SHP77 treated with DMSO at 0.1 percent for 48 hours (cell line): ENCODE data around the gene IGSF3.
"Not testable (repeated sequence)": the region's sequence is repeated elsewhere in the genome, so short reads cannot be mapped to it uniquely, and the experiment has no call there.

Experiments
- DNase-seq: peaks from one replicate; lab custom pipeline; 2025; lab: John Stamatoyannopoulos, UW

The IGSF3 gene

DNA sequence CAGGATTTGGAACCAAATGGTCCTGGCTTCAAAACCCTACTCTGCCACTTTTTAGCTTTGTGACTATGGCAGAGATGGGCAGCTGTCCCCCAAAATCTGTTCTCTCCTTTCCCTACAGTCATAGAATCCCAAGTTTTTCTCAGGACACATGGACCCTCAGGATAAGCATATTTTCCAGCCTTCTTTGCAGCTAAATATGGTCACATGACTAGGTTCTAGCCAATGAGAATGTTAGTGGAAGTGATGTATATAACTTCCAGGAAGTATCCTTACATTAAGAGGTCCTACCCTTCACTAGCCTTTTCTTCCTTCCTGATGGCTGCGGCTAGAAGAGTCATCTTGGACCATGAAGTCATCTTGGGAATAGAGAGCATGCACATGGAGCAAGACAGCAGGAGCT lies 5.9 kb downstream of the IGSF3 start:
- DNase-seq, result no peak

DNA sequence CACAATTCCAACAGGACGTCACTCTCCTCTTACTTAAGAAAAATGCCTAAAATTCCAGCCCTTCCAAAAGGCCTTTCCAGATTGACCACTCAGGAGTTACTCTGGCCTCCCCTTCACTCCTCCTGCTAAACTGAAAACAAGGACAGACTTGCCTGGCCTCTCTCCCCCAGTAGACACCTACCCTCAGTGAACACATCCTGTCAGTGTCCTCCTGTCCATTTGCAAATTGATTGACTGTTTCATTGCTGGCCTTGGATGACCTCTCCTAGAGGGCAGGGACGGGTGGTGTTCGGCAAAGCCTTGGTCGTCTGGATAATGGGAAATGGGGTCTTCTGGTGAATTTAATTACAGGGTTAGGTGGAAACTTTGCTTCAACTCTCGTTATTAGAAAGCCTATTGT lies 8.9 kb downstream of the IGSF3 start:
- DNase-seq, result not testable (repeated sequence)

DNA sequence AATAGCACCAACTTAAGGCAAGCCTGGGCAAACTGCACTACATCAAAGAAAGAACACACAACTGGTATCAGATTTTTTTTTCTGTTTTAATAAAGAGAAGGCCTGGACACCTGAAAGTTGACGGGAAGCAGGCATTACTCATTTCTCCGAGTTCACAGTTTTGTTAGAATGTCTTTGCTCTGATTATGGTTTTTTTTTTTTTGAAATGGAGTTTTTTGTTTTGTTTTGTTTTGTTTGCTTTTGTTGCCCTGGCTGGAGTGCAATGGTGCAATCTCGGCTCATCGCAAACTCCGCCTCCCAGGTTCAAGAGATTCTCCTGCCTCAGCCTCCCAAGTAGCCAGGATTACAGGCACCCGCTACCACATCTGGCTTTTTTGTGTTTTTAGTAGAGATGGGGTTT lies 9.7 kb downstream of the IGSF3 start:
- not testable (repeated sequence) for DNase-seq

DNA sequence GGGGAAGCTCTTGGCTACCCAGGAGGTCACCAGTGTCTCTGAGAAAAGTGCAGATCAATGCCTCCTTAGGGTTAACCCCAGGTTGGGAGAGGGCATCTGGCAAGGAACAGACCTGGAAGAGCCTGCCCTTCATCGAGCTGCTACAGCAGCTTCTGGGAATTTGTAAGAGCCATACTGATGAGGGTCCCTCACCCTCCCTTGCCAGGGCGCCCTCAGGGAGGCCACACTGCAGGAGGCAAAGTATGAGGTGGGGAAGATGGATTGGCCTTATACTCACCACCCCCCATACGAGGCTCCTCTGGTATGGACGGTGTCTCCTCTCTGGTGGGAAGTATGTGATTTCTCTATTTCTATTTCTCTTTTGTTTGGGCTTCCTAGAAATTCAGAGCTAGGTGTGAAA lies 13.2 kb downstream of the IGSF3 start:
- no peak for DNase-seq

DNA sequence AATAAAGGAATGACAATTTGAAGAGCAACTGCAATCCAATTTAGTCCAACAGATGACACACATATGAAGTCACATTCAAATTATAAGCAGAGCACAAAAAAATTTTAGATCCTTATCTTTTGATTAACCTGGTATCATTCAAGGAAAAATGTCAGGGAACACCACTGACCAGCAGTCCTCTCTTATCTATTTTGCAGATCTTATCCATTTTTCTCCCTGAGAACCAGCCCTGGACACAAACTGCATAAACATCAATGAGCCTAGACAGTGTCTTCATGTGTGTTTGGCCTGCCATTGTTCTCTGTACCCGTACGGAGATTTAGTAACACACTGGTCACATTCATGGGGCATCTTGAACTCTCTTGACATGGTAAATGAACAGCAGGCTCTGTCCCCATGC lies 14.9 kb downstream of the IGSF3 start:
- DNase-seq, result not testable (repeated sequence)

DNA sequence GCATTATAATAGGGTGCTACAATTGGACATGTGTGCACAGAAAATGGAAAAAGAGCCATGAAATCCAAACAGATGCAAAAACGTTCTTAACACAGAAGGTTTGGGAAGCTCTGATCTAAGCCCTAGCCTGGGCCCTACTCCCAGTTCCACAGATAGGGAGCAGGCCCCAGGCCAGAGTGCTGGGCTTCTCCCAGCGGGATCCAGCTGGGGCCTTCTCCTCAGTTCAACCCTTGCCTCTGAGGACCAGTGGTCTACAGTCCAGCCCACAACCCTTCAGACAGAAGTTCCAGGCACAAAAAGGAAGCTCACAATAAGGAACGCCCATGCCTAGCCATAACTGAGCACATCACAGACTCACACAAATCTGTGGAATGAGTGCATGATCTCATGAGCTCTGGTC lies 16.8 kb downstream of the IGSF3 start:
- DNase-seq, result not testable (repeated sequence)

DNA sequence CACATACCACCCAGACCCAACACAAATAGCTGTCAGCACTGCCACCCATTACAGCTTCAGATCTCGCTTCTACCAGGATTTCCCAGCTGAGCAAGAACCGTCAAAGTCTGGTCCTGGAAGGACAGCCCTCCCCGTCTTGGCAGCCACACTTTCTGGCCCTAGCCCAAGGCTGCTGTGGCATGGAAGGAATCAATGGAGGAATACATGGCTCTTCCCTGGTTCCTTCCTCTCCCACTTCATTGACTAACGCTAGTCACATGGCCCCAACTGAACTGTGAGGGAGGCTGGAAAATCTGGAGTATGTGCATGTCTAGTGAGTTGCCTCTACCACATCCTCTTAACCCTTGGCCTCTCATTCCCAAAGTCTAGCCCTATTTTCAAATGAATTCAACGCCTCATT lies 18.5 kb downstream of the IGSF3 start:
- not testable (repeated sequence) for DNase-seq

DNA sequence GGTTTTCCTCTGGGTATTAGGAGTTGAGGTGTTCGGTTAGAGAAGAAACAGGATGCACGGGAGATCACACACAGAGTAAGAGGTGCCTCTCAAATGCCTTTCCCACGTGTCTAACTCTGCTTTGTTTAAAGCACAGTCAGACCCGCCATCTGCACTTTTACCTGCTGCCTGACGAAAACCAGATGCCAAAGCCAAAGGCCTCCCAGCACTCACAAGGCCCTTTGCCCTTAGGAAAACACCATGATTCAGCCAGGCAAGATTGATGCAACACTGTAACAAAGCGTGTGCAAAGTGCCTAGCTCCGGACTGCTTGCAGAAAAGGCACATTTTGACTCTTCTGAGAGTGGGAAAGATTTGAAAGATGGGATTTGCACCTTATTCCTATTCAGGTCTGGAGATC lies 19.2 kb downstream of the IGSF3 start:
- not testable (repeated sequence) for DNase-seq

DNA sequence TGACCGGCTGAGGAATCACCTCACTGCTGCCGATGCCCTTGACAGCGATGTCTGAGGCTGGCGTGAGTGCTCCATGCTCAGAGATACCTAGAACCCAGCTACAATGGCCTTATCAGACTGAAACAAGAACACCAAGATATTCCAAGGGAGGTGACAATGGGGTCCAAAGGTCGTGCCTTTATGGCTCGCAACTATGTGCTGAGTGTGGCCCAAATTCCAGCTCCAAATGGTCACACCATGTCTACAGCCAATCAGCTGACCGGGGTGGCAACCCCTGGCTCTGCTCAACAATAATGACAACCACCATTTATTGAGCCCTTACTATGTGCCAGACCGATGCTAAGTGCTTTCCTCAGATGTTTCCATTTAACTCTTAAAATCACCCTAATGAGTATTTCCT lies 20.3 kb downstream of the IGSF3 start:
- DNase-seq, result not testable (repeated sequence)

DNA sequence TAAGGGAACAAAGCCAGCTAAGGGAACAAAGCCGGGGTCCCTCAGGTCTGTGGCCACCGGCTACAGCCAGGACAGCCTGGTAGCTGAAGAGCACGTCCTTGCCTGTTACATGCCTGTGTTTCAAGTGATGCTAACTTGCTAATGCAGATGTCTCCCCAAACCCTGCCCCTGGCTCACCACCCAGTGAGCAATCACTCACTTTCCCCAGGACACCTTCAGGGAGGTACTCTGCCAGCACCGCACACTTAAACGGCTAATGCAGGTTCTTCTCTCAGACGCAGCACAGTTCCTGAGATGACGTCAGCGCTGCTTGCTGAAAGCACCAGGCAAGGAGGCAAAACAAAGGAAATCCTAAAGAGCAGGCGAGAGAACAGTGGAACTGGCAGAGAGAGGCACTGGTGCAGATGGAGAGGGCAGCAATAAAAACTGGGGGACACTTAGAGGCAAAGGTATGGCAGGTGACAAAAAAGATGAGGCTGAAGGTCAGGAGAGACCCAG lies 20.8 kb downstream of the IGSF3 start:
- peak; percentile 15 for DNase-seq

DNA sequence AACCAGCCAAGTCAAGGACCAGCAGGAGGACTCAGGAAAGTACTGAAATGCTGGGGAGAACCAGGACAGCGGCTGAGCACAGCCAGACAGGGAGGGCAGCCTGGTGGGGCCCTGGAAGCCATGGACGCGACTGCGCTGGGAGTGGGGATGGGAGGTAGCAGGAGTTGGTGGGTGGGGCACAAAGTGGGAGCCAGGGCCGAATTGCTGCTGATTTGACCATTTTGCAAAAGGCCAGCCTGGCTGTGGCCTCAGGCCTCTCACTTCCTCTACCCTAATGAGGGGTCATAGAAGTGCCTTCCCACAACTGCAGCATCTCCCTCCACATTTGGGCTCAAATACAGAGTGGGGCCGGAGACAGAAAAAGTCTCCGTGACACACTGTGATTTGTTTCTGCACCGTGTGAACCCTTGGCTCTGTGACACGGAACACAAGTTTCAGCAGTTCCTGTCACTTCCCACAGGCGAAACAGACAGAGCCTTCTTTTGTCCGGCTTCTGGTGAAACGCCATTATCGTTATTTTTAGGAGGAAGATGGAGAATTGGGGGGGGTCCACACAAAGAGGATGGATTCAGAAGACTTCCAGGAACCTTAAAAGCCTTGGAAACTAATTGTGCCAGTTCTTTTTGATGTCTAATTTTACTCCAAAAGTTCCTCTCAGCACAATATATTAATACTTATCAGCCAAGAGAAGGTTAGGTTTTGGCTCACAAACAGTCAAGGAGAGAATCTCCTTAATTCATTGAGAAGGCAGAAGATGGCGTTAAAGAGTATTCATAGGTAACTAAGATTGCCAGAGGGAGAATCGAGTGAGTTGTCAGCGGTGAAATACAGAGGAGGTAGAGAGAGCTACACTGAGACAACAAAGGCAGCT lies 21.5 kb downstream of the IGSF3 start:
- not testable (repeated sequence) for DNase-seq

DNA sequence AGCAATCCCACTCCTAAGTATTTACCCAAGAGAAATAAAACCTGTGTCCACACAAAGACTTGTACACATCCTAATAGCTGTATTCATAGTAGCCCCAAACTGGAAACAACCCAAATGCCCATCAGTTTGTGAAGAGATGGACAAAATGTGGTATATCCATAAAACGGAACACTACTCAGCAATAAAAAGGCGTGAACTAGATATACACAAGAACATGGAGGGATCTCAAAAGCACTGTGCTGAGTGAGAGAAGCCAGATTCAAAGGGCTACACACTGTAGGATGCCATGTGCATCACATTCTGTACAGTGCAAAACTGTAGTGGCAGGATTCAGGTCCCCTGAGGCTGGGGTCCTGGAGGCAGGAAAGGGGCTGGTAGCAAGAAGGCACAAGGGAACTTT lies 22.5 kb downstream of the IGSF3 start:
- not testable (repeated sequence) for DNase-seq

DNA sequence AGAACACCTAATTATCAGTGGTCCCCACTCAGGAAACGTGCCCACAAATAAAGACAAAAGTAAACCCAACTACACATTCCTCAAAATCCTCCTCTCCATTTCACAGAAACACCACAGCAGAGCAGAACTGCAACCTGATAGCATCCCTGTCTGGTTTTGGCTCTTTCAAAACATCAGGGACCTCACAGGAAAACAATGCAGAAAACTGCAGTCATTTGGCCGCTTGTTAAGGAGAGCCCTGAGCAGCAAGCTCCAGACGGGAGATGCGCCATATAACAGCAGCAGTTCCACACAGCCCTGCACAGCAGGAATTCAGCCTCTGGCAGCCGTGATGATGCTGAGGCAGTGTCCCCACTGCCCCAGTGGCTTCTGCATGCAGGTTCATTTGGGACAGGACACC lies 23.4 kb downstream of the IGSF3 start:
- not testable (repeated sequence) for DNase-seq

DNA sequence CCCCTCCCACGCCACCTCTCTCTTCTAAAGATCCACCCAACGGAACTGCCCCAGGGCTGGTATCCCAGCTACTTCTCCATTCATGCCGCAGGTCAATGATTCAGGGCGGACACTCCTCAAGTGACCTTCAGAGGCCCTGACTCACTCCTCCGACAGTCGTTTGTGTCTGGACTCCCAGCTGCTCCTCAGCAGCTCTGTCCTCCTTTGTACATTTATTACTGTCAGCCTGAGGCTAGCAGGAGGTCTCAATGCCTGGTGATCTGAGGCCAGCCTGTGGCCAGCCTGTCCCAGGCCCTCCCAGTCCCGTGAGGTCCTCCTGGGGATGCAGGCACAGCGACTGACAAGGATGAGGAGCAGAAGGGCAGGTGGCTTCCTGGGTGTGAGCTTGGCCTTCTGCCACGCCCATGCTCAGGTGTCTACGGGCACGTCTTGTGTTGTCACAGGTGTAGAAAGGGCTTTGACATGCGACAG lies 24.2 kb downstream of the IGSF3 start:
- DNase-seq, result not testable (repeated sequence)

DNA sequence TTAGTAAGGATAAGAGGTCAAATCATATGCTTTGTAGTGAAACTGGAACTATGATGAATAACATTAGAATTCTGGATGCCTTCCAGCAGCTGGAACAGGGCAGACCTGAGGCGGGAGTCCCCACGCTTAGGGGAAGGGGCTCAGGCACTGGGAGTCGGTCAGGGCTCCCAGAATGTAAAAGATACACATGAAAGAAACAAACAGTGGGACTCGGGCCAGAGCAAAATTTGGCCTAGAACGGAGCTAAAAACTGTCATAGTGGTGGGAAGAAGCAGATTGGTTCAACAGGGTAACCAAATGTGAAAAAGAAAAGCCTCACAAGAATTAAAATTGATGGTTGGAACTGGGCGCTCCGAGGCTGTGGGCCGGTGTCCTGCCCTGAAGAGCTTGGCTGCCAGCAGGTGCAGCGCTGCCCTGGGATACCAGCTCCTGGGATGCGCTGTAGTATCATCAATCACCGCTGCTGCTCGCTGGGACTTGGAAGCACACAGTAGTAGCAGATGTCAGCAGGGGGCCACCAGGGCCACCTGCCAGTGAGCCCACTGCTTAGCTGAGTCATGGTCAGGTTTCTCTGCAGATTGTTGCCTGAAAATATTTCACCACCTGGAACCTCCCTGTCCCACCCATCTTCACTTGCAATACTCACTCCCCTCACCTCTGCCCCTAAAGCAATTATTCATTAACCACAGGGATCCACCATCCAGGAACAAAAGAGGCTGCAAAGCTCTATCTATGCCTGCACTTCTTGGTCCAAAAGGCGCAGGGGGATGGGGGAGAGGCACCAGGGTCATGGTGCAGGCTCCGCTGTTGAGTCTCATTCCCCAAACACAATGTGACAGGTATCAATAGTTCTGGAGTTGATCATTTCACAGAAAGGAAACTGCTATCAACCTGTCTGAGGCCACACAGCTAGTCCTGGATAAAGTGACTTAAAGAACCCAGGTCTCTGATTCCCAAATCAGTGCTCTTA lies 24.9 kb downstream of the IGSF3 start:
- DNase-seq, result peak; percentile 64

DNA sequence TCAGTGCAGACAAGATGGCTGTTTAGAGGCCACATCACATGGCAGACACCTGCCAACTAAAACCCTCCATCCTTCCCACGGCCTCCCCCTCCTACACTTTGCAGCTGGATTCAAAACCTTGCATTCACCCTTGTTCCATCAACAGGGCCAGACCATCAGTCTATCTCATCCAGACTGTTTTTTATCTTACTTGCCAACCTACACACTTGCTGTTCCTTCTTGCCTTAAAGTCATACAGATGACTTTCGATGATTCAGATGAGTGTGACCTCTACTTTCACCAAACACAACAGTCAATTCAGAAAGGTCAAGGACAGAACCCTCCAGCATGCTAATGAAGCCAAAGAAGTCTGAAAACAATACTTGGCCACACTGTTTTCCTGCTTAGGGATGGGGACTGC lies 29.9 kb downstream of the IGSF3 start:
- DNase-seq, result not testable (repeated sequence)

DNA sequence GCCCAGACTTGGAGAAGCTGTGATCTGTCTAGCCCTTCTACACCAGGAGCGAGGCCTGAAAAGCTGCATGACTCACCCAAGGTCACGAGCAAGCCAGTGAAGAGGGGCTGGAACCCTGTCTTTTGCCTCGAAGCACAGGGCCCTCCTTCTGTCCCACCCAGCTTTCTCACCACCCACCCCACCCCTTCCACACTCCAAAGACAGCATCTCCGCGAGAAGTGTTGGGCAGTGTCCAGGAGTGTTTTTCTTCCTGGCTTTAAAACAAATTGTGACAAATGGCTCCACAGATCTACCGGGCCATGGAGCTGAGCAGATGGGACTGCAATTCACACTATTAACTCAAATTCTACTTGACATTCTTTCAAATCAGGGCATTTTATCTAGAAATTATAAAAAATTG lies 30.9 kb downstream of the IGSF3 start:
- not testable (repeated sequence) for DNase-seq

DNA sequence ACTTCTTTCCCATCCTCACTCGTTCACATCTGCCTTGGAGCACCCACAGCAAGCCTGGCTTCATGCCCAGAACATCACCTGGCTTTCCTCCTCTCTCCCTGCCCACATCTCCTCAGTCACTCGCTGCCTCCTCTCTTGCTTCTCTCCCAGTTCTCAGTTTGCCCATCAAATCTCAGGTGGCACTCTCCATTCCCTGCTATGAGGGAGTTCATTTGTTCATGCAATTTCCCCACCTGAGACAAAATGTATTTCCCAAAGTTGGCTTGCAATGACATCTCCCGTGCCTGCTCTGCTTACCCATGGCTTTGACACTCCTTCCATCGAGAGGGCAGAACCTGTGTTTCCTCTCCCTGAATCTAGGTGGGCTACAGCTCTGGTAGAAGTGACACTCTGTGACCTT lies 33.1 kb downstream of the IGSF3 start:
- DNase-seq, result not testable (repeated sequence)

DNA sequence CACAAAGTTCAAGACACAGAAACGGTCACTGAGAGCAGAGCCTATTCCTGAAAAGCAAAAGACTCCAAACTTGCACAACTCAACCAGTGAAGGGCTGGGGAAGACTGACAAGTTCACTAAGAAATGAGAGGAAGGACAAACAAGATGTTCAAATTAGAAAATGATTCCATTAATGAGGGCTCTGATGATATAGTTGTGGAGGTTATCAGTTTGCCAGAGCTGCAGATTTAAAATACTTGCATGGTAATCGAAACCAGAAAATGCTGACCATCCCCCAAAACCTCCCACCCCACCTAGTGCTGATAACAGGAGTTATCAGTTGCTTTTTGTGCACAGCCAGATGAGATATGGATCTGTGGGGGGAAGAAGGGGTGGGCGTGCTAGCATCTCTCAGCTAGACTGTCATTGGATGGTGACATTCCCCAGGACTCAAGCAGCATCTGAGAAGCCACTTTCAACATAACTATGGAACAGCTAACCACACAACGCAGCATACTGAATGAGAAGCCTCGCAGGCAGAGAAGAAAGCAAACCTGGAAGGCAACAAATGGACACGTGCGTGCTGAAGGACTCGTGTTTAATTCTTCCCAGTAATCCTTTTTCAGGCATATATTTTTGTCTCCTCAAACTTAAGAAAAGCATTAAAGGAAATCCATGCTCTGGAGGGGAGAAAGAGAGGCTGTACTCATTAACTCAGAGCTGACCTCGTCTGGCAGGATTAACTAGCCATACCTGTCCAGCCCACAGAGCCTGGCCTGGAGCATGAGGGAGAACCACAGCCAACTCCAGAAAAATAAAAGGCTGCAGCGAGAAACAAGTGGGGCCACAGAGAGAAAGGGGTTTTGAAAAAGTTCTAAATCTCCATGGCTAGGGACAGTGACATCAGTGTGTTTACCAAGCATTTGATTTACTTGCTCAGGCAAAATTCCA lies 35.3 kb downstream of the IGSF3 start:
- DNase-seq, result not testable (repeated sequence)

DNA sequence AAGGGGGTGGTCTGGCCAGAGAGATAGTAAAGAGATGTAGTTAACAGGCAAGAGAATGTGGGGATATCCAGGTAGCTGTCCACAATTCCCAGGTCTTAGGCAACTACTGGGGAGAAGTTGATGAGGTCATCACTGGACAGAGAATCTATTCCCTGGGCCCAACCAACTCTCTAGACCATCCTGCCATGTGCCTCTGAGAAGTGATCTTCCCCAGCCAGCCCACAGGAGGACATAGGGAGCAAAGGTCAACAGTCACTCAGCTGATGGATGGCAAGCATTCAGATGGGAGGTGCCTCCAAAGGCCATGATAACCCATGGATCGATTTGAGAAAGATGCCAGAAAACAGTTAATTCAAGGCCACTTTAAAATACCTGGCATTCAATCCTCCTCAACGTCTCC lies 36.0 kb downstream of the IGSF3 start:
- DNase-seq, result not testable (repeated sequence)

DNA sequence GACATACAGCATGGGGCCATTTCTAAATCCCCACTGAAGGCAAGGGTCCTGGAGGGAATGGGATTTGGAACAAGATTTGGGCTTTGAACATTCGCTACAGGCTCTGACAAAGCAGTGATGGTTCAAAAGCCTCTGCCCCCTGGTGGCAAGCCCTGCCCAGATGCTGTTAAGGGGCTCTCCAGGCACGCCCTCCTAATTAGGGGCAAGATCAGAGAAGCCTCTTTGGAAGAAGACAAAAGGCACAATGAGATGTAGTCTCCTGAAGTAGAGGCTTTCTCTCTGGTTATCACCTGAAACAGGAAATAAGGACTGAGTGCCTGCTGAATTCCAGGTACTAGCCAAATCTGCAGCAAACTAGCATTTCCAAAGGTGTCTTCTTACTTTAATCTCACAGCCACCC lies 37.5 kb downstream of the IGSF3 start:
- not testable (repeated sequence) for DNase-seq
